Measurements from ENCODE around the gene ENPP7.

The ENPP7 gene

DNA sequence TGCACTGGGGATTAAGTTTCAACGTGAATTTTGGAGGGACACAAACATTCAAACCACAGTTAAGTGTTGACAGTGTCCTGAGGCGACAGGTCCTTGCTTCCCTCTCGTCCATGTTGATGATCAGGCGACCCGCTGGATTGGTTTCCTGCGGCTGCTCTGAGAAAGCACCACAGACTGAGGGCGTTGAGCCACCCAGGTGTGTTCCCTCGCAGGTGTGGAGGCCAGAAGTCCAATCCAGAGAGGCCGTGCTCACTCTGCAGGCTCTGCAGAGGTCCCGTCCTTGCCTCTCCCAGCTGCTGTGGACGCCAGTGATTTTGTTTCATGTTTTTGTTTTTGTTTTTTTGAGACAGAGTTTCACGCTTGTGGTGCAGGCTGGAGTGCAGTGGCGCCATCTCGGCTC lies 24.8 kb downstream of the ENPP7 start:
- H3K4me3 ChIP-seq (ENCODE audit: control insufficient read depth, low read depth, low read length), result no peak overlapping the region
- DNase-seq (ENCODE audit: low read depth), result no peak
- TF ChIP-seq, protein P1, sequence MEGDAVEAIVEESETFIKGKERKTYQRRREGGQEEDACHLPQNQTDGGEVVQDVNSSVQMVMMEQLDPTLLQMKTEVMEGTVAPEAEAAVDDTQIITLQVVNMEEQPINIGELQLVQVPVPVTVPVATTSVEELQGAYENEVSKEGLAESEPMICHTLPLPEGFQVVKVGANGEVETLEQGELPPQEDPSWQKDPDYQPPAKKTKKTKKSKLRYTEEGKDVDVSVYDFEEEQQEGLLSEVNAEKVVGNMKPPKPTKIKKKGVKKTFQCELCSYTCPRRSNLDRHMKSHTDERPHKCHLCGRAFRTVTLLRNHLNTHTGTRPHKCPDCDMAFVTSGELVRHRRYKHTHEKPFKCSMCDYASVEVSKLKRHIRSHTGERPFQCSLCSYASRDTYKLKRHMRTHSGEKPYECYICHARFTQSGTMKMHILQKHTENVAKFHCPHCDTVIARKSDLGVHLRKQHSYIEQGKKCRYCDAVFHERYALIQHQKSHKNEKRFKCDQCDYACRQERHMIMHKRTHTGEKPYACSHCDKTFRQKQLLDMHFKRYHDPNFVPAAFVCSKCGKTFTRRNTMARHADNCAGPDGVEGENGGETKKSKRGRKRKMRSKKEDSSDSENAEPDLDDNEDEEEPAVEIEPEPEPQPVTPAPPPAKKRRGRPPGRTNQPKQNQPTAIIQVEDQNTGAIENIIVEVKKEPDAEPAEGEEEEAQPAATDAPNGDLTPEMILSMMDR (IDR thresholded peaks at IDR 0.05; ENCODE audit: control insufficient read depth, insufficient read depth, low read depth, low read length, missing control alignments), result no peak

DNA sequence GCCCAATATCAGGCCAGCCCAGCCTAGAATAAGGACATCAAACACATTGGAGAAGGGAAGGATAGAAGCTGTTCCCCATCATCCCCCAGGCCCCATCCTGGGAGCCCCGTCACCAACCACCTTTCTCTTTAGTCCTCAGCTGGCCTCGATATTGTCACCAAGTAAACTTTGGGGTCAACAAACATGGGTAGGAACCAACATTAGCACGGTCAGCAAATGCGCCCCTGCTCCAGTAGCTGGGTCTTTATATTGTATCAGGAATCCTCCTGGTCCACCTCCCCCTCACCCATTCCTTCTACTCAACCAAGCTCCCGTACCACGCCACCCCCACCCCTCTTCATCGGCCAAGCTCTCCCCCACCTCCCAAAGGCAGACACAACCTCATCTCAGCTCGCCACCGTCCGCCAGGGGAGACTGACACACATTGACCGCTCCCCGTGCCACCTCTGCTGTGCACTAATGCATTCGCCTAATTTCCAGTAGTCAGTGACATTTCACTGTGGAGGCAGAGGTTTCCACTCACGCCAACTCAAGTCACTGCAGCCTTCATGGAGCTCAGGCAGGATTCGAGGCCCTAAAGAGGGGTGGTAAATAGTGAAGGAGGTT lies 26.5 kb downstream of the ENPP7 start:
- TF ChIP-seq, protein P1 (IDR thresholded peaks at IDR 0.05; ENCODE audit: control insufficient read depth, insufficient read depth, low read depth, low read length, missing control alignments), result no peak
- H3K4me3 ChIP-seq (ENCODE audit: control insufficient read depth, low read depth, low read length), result no peak overlapping the region
- no peak for DNase-seq (ENCODE audit: low read depth)

DNA sequence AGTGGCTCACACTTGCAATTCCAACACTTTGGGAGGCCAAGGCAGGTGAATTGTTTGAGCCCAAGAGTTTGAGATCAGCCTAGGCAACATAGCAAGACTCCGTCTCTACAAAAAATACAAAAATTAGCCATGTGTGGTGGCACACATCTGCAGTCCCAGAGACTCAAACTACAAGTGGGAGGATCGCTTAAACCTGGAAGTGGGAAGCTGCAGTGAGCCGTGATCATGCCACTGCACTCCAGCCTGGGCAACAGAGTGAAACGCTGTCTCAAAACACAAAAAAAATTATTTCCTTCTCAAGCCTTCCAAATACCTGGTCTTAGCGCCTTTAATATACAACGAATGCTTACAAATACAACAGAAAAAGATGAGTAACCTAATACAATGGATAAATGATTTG lies 27.5 kb downstream of the ENPP7 start:
- no peak overlapping the region for H3K4me3 ChIP-seq (ENCODE audit: control insufficient read depth, low read depth, low read length)
- TF ChIP-seq, protein P1 (IDR thresholded peaks at IDR 0.05; ENCODE audit: control insufficient read depth, insufficient read depth, low read depth, low read length, missing control alignments), result no peak
- no peak for DNase-seq (ENCODE audit: low read depth)

DNA sequence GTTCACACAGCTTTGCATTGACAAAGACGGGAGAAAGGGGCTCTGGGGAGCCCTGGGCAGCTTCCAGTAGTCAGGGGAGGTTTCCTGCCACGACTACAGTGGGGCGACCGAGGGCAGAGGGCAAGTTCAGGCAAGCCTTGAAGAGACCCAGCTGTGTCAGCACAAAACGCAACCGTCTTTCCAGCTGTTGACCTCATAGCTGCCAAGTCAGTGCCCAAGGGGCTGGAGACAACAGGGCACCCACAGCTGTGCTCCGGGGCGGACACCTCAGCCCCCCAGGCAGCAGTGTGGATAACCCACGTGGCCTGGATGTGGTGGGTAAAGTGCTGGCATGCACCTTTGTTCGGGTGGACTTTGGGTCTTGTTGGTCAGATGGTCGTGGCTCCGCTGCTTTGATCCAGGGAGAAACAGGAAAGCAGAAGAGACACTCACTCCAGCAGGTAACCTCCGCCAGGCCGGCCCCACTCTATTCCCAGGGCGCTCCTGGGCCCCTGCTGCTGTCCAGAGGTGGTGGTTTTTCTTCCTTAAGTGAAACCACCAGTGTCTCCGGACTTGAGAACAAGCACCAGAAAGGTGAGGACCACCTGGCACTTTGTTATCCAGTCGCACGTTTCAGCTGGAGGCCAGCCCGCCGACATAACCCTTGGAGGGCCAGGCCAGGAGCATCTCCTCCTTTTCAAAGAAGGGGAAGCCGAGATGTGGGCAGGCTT lies 29.6 kb downstream of the ENPP7 start:
- no peak overlapping the region for H3K4me3 ChIP-seq (ENCODE audit: control insufficient read depth, low read depth, low read length)
- no peak for DNase-seq (ENCODE audit: low read depth)
- TF ChIP-seq, protein P1 (IDR thresholded peaks at IDR 0.05; ENCODE audit: control insufficient read depth, insufficient read depth, low read depth, low read length, missing control alignments), result no peak

DNA sequence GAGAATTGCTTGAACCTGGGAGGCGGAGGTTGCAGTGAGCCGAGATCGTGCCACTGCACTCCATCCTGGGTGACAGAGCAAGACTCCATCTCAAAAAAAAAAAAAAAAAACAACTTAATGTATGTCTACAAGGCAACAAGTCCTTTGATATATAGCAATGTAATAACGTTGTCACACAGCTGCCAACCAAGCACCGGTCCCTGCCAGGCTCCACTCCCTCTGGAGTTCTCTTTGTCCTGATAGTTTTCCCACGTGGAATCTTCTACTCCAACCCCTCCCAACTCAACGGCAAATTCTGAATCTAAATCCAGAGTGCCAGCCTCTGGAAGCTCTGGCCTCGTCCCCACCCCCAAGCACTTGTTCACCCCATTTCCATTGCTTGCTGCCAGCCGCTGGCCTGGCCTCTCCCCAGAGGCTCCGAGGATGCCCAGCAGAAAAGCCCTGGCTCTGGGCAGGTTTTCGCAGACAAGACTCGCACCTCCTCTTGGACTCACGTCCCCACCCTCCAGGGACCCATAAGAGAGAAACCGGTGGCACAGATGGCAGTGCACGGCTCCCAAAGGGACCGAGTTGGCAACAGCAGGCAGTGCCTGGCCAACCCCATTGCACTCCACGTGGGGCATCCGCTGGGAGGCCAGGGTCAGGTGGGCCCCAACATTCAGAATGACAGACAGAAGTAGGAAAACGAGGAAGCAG lies 31.3 kb downstream of the ENPP7 start:
- TF ChIP-seq, protein P1 (IDR thresholded peaks at IDR 0.05; ENCODE audit: control insufficient read depth, insufficient read depth, low read depth, low read length, missing control alignments), result no peak
- H3K4me3 ChIP-seq (ENCODE audit: control insufficient read depth, low read depth, low read length), result no peak overlapping the region
- no peak for DNase-seq (ENCODE audit: low read depth)

DNA sequence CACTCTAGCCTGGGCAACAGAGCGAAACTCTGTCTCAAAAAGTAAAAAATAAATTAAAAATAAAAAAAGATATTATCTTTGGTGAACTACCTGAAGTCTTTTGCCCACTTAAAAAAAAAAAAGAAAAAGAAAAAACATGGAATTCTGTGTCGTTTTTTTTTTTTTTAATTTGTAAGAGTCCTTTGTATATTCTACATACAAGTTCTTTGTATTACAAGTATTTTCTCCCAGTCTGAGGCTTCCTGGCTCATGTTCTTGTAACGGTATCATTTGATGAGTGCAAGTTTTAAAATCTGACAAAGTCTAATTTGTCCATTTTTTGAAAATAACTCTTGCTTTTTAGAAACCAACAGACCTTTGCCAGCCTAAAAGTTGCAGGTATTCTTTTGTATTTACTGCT lies 35.0 kb downstream of the ENPP7 start:
- TF ChIP-seq, protein P1 (IDR thresholded peaks at IDR 0.05; ENCODE audit: control insufficient read depth, insufficient read depth, low read depth, low read length, missing control alignments), result no peak
- no peak for DNase-seq (ENCODE audit: low read depth)
- H3K4me3 ChIP-seq (ENCODE audit: control insufficient read depth, low read depth, low read length), result no peak overlapping the region
